Daoy (cell line): ENCODE measurements around the gene ITGB3. TPM values are rescaled to one million over a fixed set of nuclear protein-coding genes. Genes with fewer than 3 reads are reported as not detected.
"Not testable (repeated sequence)": the region's sequence is repeated elsewhere in the genome, so short reads cannot be mapped to it uniquely, and the experiment has no call there.

ENCODE experiments used
- DNase-seq: peaks from one replicate; pipeline ENCODE4 v3.0.0-alpha.2; 2015; ENCODE audit warnings: low read depth
- total RNA-seq: library from RNA; depleted of rRNA; stranded (reverse); fragments of >200 nt; shearing (Covaris generic); gene quantifications from 2 replicates; pipeline ENCODE4 v1.2.3, GENCODE V29; 2014

ITGB3 gene
- total RNA-seq, 1 experiment from 2014 or later: 15.1 TPM

GRCh38 chr17:47244697-47245096 is 8.9 kb upstream of the ITGB3 start:
- no peak for DNase-seq

GRCh38 chr17:47246120-47246519 is 7.5 kb upstream of the ITGB3 start:
- no peak for DNase-seq

- no peak for DNase-seq
Measured at GRCh38 chr17:47250855-47251254, 2.8 kb upstream of the ITGB3 start.

GRCh38 chr17:47251421-47251940 is 2.1 kb upstream of the ITGB3 start:
- no peak for DNase-seq

GRCh38 chr17:47252209-47252608 is 1.4 kb upstream of the ITGB3 start:
- no peak for DNase-seq

- DNase-seq: no peak
Measured at GRCh38 chr17:47252766-47253512, 688 bp upstream of the ITGB3 start.

GRCh38 chr17:47254403-47254943 is 846 bp downstream of the ITGB3 start:
- no peak for DNase-seq

- DNase-seq: peak; percentile 95
Measured at GRCh38 chr17:47257651-47258339, 4.2 kb downstream of the ITGB3 start.

GRCh38 chr17:47262586-47262985 is 9.0 kb downstream of the ITGB3 start:
- no peak for DNase-seq

- DNase-seq: no peak
Measured at GRCh38 chr17:47264166-47264565, 10.5 kb downstream of the ITGB3 start.

GRCh38 chr17:47265983-47266541 is 12.4 kb downstream of the ITGB3 start:
- peak; percentile 78 for DNase-seq

GRCh38 chr17:47266782-47267181 is 13.2 kb downstream of the ITGB3 start:
- peak; percentile 51 for DNase-seq

- peak; percentile 96 for DNase-seq
Measured at GRCh38 chr17:47267354-47267828, 13.8 kb downstream of the ITGB3 start.

- not testable (repeated sequence) for DNase-seq
Measured at GRCh38 chr17:47268964-47269363, 15.3 kb downstream of the ITGB3 start.

- DNase-seq: not testable (repeated sequence)
Measured at GRCh38 chr17:47269561-47270280, 16.1 kb downstream of the ITGB3 start.

- no peak for DNase-seq
Measured at GRCh38 chr17:47270946-47271705, 17.5 kb downstream of the ITGB3 start.

- DNase-seq: no peak
Measured at GRCh38 chr17:47272491-47272890, 18.9 kb downstream of the ITGB3 start.

- DNase-seq: no peak
Measured at GRCh38 chr17:47273245-47273644, 19.6 kb downstream of the ITGB3 start.

GRCh38 chr17:47274319-47275069 is 20.9 kb downstream of the ITGB3 start:
- DNase-seq: no peak
